Right lung (tissue), 5 donors: ENCODE measurements around the gene PHF12. TPM values are rescaled to one million over a fixed set of nuclear protein-coding genes. Genes with fewer than 3 reads are reported as not detected.

Experiments
- DNase-seq, 2 donors: peaks; one replicate each; pipeline ENCODE4 v3.0.0-alpha.2; 2013
- polyA plus RNA-seq, 5 donors: library from polyadenylated mRNA; unstranded; fragments of 120-200 nt; gene quantifications; one replicate each; pipeline versions ENCODE4 v1.2.1 to v1.2.3, GENCODE V29; 2013; ENCODE audit warnings: inconsistent platforms in 1 of 5, low replicate concordance in 1 of 5; ENCODE audit not compliant: insufficient read length in 5 of 5, insufficient read depth in 1 of 5

Gene PHF12
- polyA plus RNA-seq, 5 donors = 42.7 to 61.2 (median 57.0) TPM

GRCh38 chr17:28863953-28864352 lies 87.4 kb downstream of the PHF12 start:
- no peak for DNase-seq

DNA sequence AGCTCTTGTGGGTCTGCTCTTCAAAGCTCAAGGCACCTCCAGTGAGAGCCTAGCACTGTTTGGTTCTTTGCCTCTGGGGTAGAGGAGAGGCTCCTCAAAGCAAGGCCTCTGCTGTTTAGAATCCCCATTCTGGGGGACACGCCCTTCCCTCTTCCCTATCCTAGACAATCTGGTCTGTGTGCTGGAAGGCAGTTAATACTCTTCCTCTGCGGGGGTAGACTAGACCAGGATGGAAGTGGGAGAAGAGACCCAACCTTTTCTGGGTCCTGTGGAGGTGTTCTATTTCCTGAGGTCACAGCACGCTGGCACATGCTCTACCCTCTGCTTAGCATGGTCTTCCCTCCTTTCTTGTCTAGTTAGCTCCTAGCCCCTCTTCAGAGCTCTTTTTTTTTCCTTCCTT lies 88.8 kb downstream of the PHF12 start:
- no peak for DNase-seq

GRCh38 chr17:28861393-28862203 lies 89.7 kb downstream of the PHF12 start:
- no peak for DNase-seq

GRCh38 chr17:28860363-28860808 lies 90.9 kb downstream of the PHF12 start:
- no peak for DNase-seq

GRCh38 chr17:28858801-28859355 lies 92.4 kb downstream of the PHF12 start:
- no peak for DNase-seq

GRCh38 chr17:28857905-28858800 lies 93.2 kb downstream of the PHF12 start:
- DNase-seq = no peak

DNA sequence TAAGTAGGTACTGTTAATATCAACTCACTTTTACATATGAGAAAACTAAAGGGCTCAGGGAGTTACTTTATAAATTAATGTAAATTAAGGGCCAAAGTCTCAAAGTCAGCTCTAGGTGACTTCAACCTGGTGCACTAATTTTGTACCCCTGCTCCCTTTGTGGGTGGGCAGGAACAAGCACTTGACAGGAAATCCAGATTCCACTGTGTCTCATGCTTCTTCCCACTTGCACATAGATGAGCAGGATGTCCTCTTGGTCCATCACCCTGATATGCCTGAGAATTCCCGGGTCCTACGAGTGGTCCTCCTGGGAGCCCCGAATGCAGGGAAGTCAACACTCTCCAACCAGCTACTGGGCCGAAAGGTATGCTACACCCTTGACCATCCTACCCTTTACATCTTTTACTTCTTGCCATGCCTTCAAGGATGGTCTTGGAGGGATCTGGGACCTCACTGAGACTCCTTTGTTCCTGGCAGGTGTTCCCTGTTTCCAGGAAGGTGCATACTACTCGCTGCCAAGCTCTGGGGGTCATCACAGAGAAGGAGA lies 95.2 kb downstream of the PHF12 start:
- DNase-seq = no peak

- no peak for DNase-seq
These were observed 96.0 kb downstream of the PHF12 start for GRCh38 chr17:28855336-28855679.

Other genes with a start within 250 kb of the PHF12 start
- gene PROCA1, start 239.6 kb downstream of the PHF12 start, polyA plus RNA-seq = 1 to 10 TPM; 5.7 to 7.1 (median 6.6) TPM
- gene RAB34, start 233.7 kb downstream of the PHF12 start, polyA plus RNA-seq = 100 to 1,000 TPM; 180 to 195 (median 187) TPM
- 1,000 to 10,000 TPM; 1,134 to 1,477 (median 1,162) TPM for gene RPL23A, start 231.5 kb downstream of the PHF12 start, polyA plus RNA-seq
- 10 to 100 TPM in 1 of 5 donors, 1 to 10 TPM in 4; 7.5 to 11.0 (median 8.7) TPM for gene TLCD1, start 225.3 kb downstream of the PHF12 start, polyA plus RNA-seq
- 1 to 10 TPM; 5.5 to 8.4 (median 6.8) TPM for gene NEK8, start 222.7 kb downstream of the PHF12 start, polyA plus RNA-seq
- gene TRAF4, start 207.5 kb downstream of the PHF12 start, polyA plus RNA-seq = 100 to 1,000 TPM in 3 of 5 donors, 10 to 100 TPM in 2; 92.5 to 141 (median 113) TPM
- 10 to 100 TPM; 15.5 to 22.3 (median 17.5) TPM for gene FAM222B, start 108.7 kb downstream of the PHF12 start, polyA plus RNA-seq
- 10 to 100 TPM; 60.7 to 78.6 (median 68.4) TPM for gene ERAL1, start 96.5 kb downstream of the PHF12 start, polyA plus RNA-seq
- 10 to 100 TPM; 60.5 to 89.2 (median 72.7) TPM for gene FLOT2, start 53.8 kb downstream of the PHF12 start, polyA plus RNA-seq
- 1 to 10 TPM; 5.6 to 8.7 (median 6.8) TPM for gene DHRS13, start 48.4 kb downstream of the PHF12 start, polyA plus RNA-seq
- under 1 TPM; 0.35 to 0.64 (median 0.59) TPM for gene SEZ6, start 54.5 kb upstream of the PHF12 start, polyA plus RNA-seq
- 1 to 10 TPM; 1.5 to 2.1 (median 1.8) TPM for gene PIPOX, start 91.6 kb upstream of the PHF12 start, polyA plus RNA-seq
- gene MYO18A, start 228.9 kb upstream of the PHF12 start, polyA plus RNA-seq = 10 to 100 TPM; 34.2 to 45.8 (median 38.0) TPM